ENCODE measurements around the gene LPXN.

DNA sequence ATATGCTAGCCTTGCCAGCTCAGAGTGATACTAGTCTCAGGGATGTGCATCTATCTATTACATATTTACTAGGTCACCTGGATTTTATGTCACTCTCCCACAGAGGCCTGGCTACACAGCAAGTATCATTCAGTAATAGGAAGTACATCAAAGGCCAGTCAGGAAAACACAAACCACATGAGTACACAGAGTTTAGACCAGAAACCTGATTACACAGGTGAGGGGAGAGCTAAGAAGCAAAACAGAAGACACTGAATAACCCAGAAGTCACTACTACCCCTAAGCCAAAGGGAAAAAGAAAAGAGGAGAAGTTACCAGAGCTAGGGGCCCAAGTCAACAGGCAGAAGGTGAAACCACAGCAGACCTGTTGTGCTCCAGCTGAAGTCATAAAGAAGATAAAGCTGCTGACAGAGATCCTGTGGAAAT is 13.3 kb downstream of the LPXN start:
- TF ChIP-seq, protein P1, sequence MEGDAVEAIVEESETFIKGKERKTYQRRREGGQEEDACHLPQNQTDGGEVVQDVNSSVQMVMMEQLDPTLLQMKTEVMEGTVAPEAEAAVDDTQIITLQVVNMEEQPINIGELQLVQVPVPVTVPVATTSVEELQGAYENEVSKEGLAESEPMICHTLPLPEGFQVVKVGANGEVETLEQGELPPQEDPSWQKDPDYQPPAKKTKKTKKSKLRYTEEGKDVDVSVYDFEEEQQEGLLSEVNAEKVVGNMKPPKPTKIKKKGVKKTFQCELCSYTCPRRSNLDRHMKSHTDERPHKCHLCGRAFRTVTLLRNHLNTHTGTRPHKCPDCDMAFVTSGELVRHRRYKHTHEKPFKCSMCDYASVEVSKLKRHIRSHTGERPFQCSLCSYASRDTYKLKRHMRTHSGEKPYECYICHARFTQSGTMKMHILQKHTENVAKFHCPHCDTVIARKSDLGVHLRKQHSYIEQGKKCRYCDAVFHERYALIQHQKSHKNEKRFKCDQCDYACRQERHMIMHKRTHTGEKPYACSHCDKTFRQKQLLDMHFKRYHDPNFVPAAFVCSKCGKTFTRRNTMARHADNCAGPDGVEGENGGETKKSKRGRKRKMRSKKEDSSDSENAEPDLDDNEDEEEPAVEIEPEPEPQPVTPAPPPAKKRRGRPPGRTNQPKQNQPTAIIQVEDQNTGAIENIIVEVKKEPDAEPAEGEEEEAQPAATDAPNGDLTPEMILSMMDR (conservative IDR thresholded peaks at IDR 0.05 in 1 of 2, IDR thresholded peaks at IDR 0.05 in 1 of 2; ENCODE audit: extremely low read depth in 1 of 2, insufficient read depth in 1 of 2, low read depth in 1 of 2, low read length in 2 of 2): no peak
- no peak for TF ChIP-seq EZH2 (IDR thresholded peaks at IDR 0.05; ENCODE audit: borderline replicate concordance, low read length)

Data from mammary epithelial cell (primary cell).